HL-60 (cell line): ENCODE results near the gene OPTN.

ENCODE experiments used
- DNase-seq, 2 experiments: peaks; one replicate each; pipeline ENCODE4 v3.0.0-alpha.2; 2010 to 2020; ENCODE audit warnings: low read depth in 1 of 2, low spot score in 1 of 2
- H3K27ac ChIP-seq: fragments of 250-450 bp; sonication (Bioruptor Pico); replicated peaks from 2 replicates; pipeline ENCODE4 v1.5.1; 2020; ENCODE audit warnings: mild to moderate bottlenecking, moderate library complexity
- H3K27me3 ChIP-seq: fragments of 250-450 bp; sonication (Bioruptor Pico); 2 replicates; pipeline ENCODE4 v1.5.1; 2021; ENCODE audit warnings: mild to moderate bottlenecking, moderate library complexity; ENCODE audit not compliant: insufficient read depth, poor library complexity, severe bottlenecking
- H3K4me3 ChIP-seq: replicated peaks from 2 replicates; pipeline ENCODE4 v1.5.1; 2011; ENCODE audit warnings: mild to moderate bottlenecking, control low read depth, low read length; ENCODE audit not compliant: insufficient read depth
- GABPA ChIP-seq: IDR thresholded peaks from 2 replicates; pipeline ENCODE4 v1.6.1; 2012; ENCODE audit warnings: low read depth
- POLR2AphosphoS5 ChIP-seq: IDR thresholded peaks from 2 replicates; pipeline ENCODE4 v1.6.1; 2012; ENCODE audit warnings: low read depth
- SPI1 ChIP-seq: IDR thresholded peaks from 2 replicates; pipeline ENCODE4 v1.6.1; 2012; ENCODE audit warnings: low read depth, mild to moderate bottlenecking, borderline replicate concordance
- TF ChIP-seq, protein P1 (sequence below): IDR thresholded peaks from 2 replicates; pipeline ENCODE4 v1.6.1; 2012; ENCODE audit warnings: low read depth; ENCODE audit not compliant: insufficient replicate concordance
- TF ChIP-seq, protein P2 (sequence below): IDR thresholded peaks from one replicate; pipeline ENCODE4 v1.5.1; 2011; ENCODE audit warnings: low read length, control low read depth, inconsistent platforms; ENCODE audit not compliant: insufficient read depth

OPTN gene

DNA sequence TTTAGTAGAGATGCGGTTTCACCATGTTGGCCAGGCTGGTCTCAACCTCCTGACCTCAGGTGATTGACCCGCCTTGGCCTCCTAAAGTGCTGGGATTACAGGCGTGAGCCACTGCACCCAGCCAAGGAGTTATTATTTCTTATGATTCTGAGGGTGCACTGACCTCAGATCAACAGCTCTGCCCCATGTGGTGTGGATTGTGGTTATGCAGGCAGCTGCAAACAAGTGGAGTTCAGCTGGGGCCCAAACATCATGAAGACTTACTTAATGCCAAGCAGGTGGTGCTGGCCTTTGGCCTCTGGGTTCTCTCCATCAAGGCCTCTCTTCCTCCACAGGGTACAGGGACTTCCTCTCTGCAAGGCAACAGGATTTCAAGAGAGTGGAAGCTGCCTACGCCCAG, 45.1 kb upstream of the OPTN start:
- no peaks in the 10 kb centered on the region for H3K27me3 ChIP-seq
- no peak overlapping the region for H3K27ac ChIP-seq
- no peak for TF ChIP-seq POLR2AphosphoS5
- TF ChIP-seq, protein P1, sequence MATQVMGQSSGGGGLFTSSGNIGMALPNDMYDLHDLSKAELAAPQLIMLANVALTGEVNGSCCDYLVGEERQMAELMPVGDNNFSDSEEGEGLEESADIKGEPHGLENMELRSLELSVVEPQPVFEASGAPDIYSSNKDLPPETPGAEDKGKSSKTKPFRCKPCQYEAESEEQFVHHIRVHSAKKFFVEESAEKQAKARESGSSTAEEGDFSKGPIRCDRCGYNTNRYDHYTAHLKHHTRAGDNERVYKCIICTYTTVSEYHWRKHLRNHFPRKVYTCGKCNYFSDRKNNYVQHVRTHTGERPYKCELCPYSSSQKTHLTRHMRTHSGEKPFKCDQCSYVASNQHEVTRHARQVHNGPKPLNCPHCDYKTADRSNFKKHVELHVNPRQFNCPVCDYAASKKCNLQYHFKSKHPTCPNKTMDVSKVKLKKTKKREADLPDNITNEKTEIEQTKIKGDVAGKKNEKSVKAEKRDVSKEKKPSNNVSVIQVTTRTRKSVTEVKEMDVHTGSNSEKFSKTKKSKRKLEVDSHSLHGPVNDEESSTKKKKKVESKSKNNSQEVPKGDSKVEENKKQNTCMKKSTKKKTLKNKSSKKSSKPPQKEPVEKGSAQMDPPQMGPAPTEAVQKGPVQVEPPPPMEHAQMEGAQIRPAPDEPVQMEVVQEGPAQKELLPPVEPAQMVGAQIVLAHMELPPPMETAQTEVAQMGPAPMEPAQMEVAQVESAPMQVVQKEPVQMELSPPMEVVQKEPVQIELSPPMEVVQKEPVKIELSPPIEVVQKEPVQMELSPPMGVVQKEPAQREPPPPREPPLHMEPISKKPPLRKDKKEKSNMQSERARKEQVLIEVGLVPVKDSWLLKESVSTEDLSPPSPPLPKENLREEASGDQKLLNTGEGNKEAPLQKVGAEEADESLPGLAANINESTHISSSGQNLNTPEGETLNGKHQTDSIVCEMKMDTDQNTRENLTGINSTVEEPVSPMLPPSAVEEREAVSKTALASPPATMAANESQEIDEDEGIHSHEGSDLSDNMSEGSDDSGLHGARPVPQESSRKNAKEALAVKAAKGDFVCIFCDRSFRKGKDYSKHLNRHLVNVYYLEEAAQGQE = no peak
- no peak for TF ChIP-seq GABPA
- no peak for DNase-seq
- H3K4me3 ChIP-seq = no peak overlapping the region

DNA sequence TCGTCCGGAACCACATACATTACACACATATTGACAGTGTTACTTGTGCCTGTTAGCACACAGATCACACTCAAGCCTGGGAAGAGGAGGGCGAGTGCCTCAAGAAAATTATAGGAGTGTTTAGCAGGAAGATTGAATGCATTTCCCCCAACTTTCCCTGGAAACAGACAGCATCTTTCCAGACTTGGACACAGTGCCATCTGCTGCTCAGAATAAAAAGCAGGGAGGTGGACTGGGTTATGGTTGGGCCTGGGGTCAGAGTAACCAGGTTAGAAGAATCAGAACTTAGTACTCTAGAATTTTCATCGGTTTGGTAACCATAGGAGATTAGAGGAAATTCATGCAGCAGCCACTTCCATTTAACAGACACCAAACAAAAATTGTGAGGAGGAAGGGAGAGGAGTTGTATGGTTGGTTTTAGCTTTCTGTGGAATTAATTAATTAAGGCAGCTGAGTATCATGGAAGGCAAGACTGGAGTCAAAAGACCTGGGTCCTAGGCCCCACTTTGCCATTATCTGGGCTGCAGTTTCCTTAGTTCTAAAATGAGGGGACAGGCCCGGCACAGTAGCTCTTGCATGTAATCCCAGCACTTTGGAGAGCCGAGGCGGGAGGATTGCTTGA, 43.4 kb upstream of the OPTN start:
- DNase-seq = no peak
- H3K27ac ChIP-seq = no peak overlapping the region
- no peaks in the 10 kb centered on the region for H3K27me3 ChIP-seq
- no peak overlapping the region for H3K4me3 ChIP-seq
- TF ChIP-seq SPI1 = no peak
- no peak for TF ChIP-seq POLR2AphosphoS5
- TF ChIP-seq, protein P2, sequence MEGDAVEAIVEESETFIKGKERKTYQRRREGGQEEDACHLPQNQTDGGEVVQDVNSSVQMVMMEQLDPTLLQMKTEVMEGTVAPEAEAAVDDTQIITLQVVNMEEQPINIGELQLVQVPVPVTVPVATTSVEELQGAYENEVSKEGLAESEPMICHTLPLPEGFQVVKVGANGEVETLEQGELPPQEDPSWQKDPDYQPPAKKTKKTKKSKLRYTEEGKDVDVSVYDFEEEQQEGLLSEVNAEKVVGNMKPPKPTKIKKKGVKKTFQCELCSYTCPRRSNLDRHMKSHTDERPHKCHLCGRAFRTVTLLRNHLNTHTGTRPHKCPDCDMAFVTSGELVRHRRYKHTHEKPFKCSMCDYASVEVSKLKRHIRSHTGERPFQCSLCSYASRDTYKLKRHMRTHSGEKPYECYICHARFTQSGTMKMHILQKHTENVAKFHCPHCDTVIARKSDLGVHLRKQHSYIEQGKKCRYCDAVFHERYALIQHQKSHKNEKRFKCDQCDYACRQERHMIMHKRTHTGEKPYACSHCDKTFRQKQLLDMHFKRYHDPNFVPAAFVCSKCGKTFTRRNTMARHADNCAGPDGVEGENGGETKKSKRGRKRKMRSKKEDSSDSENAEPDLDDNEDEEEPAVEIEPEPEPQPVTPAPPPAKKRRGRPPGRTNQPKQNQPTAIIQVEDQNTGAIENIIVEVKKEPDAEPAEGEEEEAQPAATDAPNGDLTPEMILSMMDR = no peak
- TF ChIP-seq GABPA = no peak
- TF ChIP-seq, protein P1 = no peak

DNA sequence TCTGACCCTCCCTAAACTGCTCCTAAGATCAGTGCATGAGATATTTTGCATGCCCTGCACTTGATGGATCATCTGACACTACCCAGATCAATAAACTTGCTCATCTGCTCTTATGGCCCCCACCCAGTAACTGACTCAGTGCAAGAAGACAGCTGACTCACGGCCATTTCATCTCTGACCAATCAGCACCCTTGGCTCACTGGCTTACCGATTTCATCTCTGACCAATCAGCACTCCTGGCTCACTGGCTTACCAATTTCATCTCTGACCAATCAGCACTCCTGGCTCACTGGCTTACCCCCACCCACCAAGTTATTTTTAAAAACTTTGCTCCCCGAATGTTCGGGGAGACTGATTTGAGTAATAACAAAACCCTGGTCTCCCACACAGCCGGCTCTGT, 37.2 kb upstream of the OPTN start:
- Histone ChIP-seq H3K4me3 (no peak overlapping the region), H3K27me3 (no peaks in the 10 kb centered on the region), H3K27ac (no peak overlapping the region)
- DNase-seq = no peak
- no peak for TF ChIP-seq SPI1
- no peak for TF ChIP-seq POLR2AphosphoS5
- TF ChIP-seq GABPA = no peak
- TF ChIP-seq, protein P1 = no peak
- TF ChIP-seq, protein P2 = no peak
